ENCODE measurements around the gene SNAPC4. TPM values are rescaled to one million over a fixed set of nuclear protein-coding genes. Genes with fewer than 3 reads are reported as not detected.

SNAPC4 gene
- total RNA-seq, 2 experiments from 2014 or later, result 9.4 to 10.8 TPM

GRCh38 chr9:136401173-136401922, 1.4 kb upstream of the SNAPC4 start:
- Mint-ChIP-seq H3K36me3 (ENCODE audit: low read depth) (peaks cover 35% of the 10 kb centered on the region), H3K4me3 (peak overlapping the region; percentile 27), H3K9me3 (no peaks in the 10 kb centered on the region), H3K27me3 (no peaks in the 10 kb centered on the region), H3K27ac (peak overlapping the region; percentile 75), H3K4me1 (peaks cover 65% of the 10 kb centered on the region)
- no peak for DNase-seq
- CTCF ChIA-PET, result interaction anchor here (0.6 to 7.1 kb wide), 12 partner anchors 8 to 326 kb away, joined by 3 to 40 read pairs (median 4); partner anchors contain the start of gene DNLZ
- POLR2A ChIA-PET, result interaction anchor here (0.6 kb wide), 1 partner anchor 24 kb away, joined by 3 read pairs; no protein-coding TSS in a partner anchor

GRCh38 chr9:136399176-136400037, 563 bp downstream of the SNAPC4 start:
- Mint-ChIP-seq H3K9me3 (no peaks in the 10 kb centered on the region), H3K36me3 (ENCODE audit: low read depth) (peaks cover 26% of the 10 kb centered on the region)
- CTCF ChIA-PET, result interaction anchor here (0.6 to 7.1 kb wide), 6 partner anchors 10 to 260 kb away, joined by 3 to 40 read pairs (median 5); partner anchors contain the start of gene DNLZ

GRCh38 chr9:136398286-136398685, 1.7 kb downstream of the SNAPC4 start:
- DNase-seq, result no peak
- peak overlapping the region; percentile 39 for H3K4me3 Mint-ChIP-seq
- ChIA-PET CTCF (interaction anchor here (0.7 to 7.1 kb wide), 4 partner anchors 11 to 35 kb away, joined by 3 to 40 read pairs (median 8); partner anchors contain the start of gene DNLZ), POLR2A (no interaction called here)
- no peaks in the 10 kb centered on the region for H3K27me3 Mint-ChIP-seq
- H3K27ac Mint-ChIP-seq, result peak overlapping the region; percentile 69
- peaks cover 38% of the 10 kb centered on the region for H3K4me1 Mint-ChIP-seq
- peaks cover 23% of the 10 kb centered on the region for H3K36me3 Mint-ChIP-seq (ENCODE audit: low read depth)
- no peaks in the 10 kb centered on the region for H3K9me3 Mint-ChIP-seq

More at GRCh38 chr9:136399176-136400037, 563 bp downstream of the SNAPC4 start:
- peak; percentile 26 for DNase-seq
- POLR2A ChIA-PET, result no interaction called here
- H3K27ac Mint-ChIP-seq, result peak overlapping the region; percentile 69
- peak overlapping the region; percentile 80 for H3K4me3 Mint-ChIP-seq
- H3K27me3 Mint-ChIP-seq, result no peaks in the 10 kb centered on the region
- peaks cover 49% of the 10 kb centered on the region for H3K4me1 Mint-ChIP-seq

GRCh38 chr9:136397643-136398042, 2.3 kb downstream of the SNAPC4 start:
- no peaks in the 10 kb centered on the region for H3K9me3 Mint-ChIP-seq
- H3K27me3 Mint-ChIP-seq, result no peaks in the 10 kb centered on the region
- no peak overlapping the region for H3K27ac Mint-ChIP-seq
- no peak overlapping the region for H3K4me3 Mint-ChIP-seq
- no peak for DNase-seq
- peaks cover 22% of the 10 kb centered on the region for H3K36me3 Mint-ChIP-seq (ENCODE audit: low read depth)
- POLR2A ChIA-PET, result no interaction called here
- peaks cover 34% of the 10 kb centered on the region for H3K4me1 Mint-ChIP-seq
- CTCF ChIA-PET, result interaction anchor here (1.0 to 7.1 kb wide), 4 partner anchors 11 to 34 kb away, joined by 4 to 40 read pairs (median 8); partner anchors contain the start of gene DNLZ

- Mint-ChIP-seq H3K4me1 (peaks cover 25% of the 10 kb centered on the region), H3K9me3 (no peaks in the 10 kb centered on the region), H3K27ac (no peak overlapping the region), H3K27me3 (no peaks in the 10 kb centered on the region), H3K36me3 (ENCODE audit: low read depth) (peaks cover 24% of the 10 kb centered on the region), H3K4me3 (no peak overlapping the region)
- no peak for DNase-seq
- ChIA-PET CTCF (interaction anchor here (2.7 to 7.1 kb wide), 2 partner anchors 10 to 33 kb away, joined by 9 to 40 read pairs; partner anchors contain the start of gene DNLZ), POLR2A (no interaction called here)
Measured at GRCh38 chr9:136396219-136396515, 3.8 kb downstream of the SNAPC4 start.

GRCh38 chr9:136395345-136396218, 4.4 kb downstream of the SNAPC4 start:
- Mint-ChIP-seq H3K4me1 (peaks cover 19% of the 10 kb centered on the region), H3K4me3 (no peak overlapping the region), H3K27me3 (no peaks in the 10 kb centered on the region), H3K36me3 (ENCODE audit: low read depth) (peaks cover 25% of the 10 kb centered on the region), H3K27ac (no peak overlapping the region), H3K9me3 (no peaks in the 10 kb centered on the region)
- DNase-seq, result no peak
- CTCF ChIA-PET, result interaction anchor here (2.7 kb wide), 1 partner anchor 32 kb away, joined by 9 read pairs; the partner anchor contains the start of gene DNLZ
- POLR2A ChIA-PET, result no interaction called here

- ChIA-PET CTCF (no interaction called here), POLR2A (no interaction called here)
- Mint-ChIP-seq H3K4me1 (peaks cover 14% of the 10 kb centered on the region), H3K9me3 (no peaks in the 10 kb centered on the region), H3K27ac (no peak overlapping the region), H3K27me3 (no peaks in the 10 kb centered on the region), H3K36me3 (ENCODE audit: low read depth) (peaks cover 26% of the 10 kb centered on the region), H3K4me3 (no peak overlapping the region)
- DNase-seq, result no peak
Measured at GRCh38 chr9:136395020-136395340, 5.0 kb downstream of the SNAPC4 start.

- ChIA-PET POLR2A (no interaction called here), CTCF (no interaction called here)
- Mint-ChIP-seq H3K27ac (no peak overlapping the region), H3K9me3 (no peaks in the 10 kb centered on the region), H3K27me3 (no peaks in the 10 kb centered on the region), H3K4me3 (no peak overlapping the region), H3K4me1 (peaks cover 16% of the 10 kb centered on the region), H3K36me3 (ENCODE audit: low read depth) (peaks cover 28% of the 10 kb centered on the region)
- no peak for DNase-seq
Measured at GRCh38 chr9:136394312-136395019, 5.5 kb downstream of the SNAPC4 start.

- no peak overlapping the region for H3K4me3 Mint-ChIP-seq
- no peaks in the 10 kb centered on the region for H3K27me3 Mint-ChIP-seq
- peaks cover 29% of the 10 kb centered on the region for H3K36me3 Mint-ChIP-seq (ENCODE audit: low read depth)
- peaks cover 14% of the 10 kb centered on the region for H3K4me1 Mint-ChIP-seq
- no peak for DNase-seq
- no peak overlapping the region for H3K27ac Mint-ChIP-seq
- POLR2A ChIA-PET, result no interaction called here
- no peaks in the 10 kb centered on the region for H3K9me3 Mint-ChIP-seq
- CTCF ChIA-PET, result no interaction called here
Measured at GRCh38 chr9:136393531-136393930, 6.4 kb downstream of the SNAPC4 start.

GRCh38 chr9:136392538-136393449, 7.2 kb downstream of the SNAPC4 start:
- DNase-seq, result no peak
- ChIA-PET POLR2A (no interaction called here), CTCF (interaction anchor here (1.0 to 1.4 kb wide), 3 partner anchors 9 to 13 kb away, joined by 3 to 5 read pairs (median 3); no protein-coding TSS in a partner anchor)
- Mint-ChIP-seq H3K27ac (no peak overlapping the region), H3K9me3 (no peaks in the 10 kb centered on the region), H3K36me3 (ENCODE audit: low read depth) (peaks cover 34% of the 10 kb centered on the region), H3K4me3 (no peak overlapping the region), H3K27me3 (no peaks in the 10 kb centered on the region), H3K4me1 (peaks cover 10% of the 10 kb centered on the region)

Data from activated CD4-positive, alpha-beta T cell treated with anti-CD3 and anti-CD28 coated beads, Interleukin-2, amount 10 ng/mL, durations not matched to agents 7 days and 5 days (primary cell).